ENCODE results near the gene OGFRL1.

The OGFRL1 gene

GRCh38 chr6:71292001-71292400 is 3.4 kb downstream of the OGFRL1 start:
- Histone ChIP-seq H2AFZ (ENCODE audit: low read depth, low read length, severe bottlenecking) (no peak overlapping the region), H3K4me3 (ENCODE audit: insufficient read depth, low read length, poor library complexity, severe bottlenecking) (no peak overlapping the region), H3K36me3 (ENCODE audit: low read length) (peaks cover 2% of the 10 kb centered on the region), H4K20me1 (ENCODE audit: low read depth, low read length) (no peaks in the 10 kb centered on the region), H3F3A (ENCODE audit: insufficient read depth) (peaks cover 10% of the 10 kb centered on the region), H3K27ac (ENCODE audit: low read depth, low read length) (no peak overlapping the region), H3K79me2 (ENCODE audit: insufficient read depth, low read length) (no peaks in the 10 kb centered on the region; the same call in 1 of the 2 replicates), H3K9me2 (replicated peaks; ENCODE audit: insufficient read depth, low read length) (no peaks in the 10 kb centered on the region), H3K4me2 (ENCODE audit: low read depth, low read length, poor library complexity, severe bottlenecking) (no peak overlapping the region), H3K9me3 (ENCODE audit: insufficient read depth, low read length) (no peaks in the 10 kb centered on the region), H3K27me3 (ENCODE audit: low read length) (no peaks in the 10 kb centered on the region), H3K9ac (ENCODE audit: low read length) (no peak overlapping the region)
- TF ChIP-seq CTCF (IDR thresholded peaks at IDR 0.05; ENCODE audit: insufficient read depth, low read length, poor library complexity, severe bottlenecking) (no peak), EZH2phosphoT487 (conservative IDR thresholded peaks at IDR 0.05; ENCODE audit: low read length) (no peak)

- no peaks in the 10 kb centered on the region for H3K27me3 ChIP-seq (ENCODE audit: low read length)
- no peaks in the 10 kb centered on the region; the same call in 1 of the 2 replicates for H3K79me2 ChIP-seq (ENCODE audit: insufficient read depth, low read length)
- H3K9me3 ChIP-seq (ENCODE audit: insufficient read depth, low read length) = no peaks in the 10 kb centered on the region
- TF ChIP-seq EZH2phosphoT487 (conservative IDR thresholded peaks at IDR 0.05; ENCODE audit: low read length) (no peak), CTCF (IDR thresholded peaks at IDR 0.05; ENCODE audit: insufficient read depth, low read length, poor library complexity, severe bottlenecking) (no peak)
- H3K4me2 ChIP-seq (ENCODE audit: low read depth, low read length, poor library complexity, severe bottlenecking) = no peak overlapping the region
- no peaks in the 10 kb centered on the region for H3K9me2 ChIP-seq (replicated peaks; ENCODE audit: insufficient read depth, low read length)
- no peak overlapping the region for H3K4me3 ChIP-seq (ENCODE audit: insufficient read depth, low read length, poor library complexity, severe bottlenecking)
- no peak overlapping the region for H3K9ac ChIP-seq (ENCODE audit: low read length)
- no peak overlapping the region for H3K27ac ChIP-seq (ENCODE audit: low read depth, low read length)
- peaks cover 4% of the 10 kb centered on the region for H3K36me3 ChIP-seq (ENCODE audit: low read length)
- H4K20me1 ChIP-seq (ENCODE audit: low read depth, low read length) = no peaks in the 10 kb centered on the region
- no peak overlapping the region for H2AFZ ChIP-seq (ENCODE audit: low read depth, low read length, severe bottlenecking)
- no peaks in the 10 kb centered on the region for H3F3A ChIP-seq (ENCODE audit: insufficient read depth)
Measured at GRCh38 chr6:71294121-71294523, 5.5 kb downstream of the OGFRL1 start.

- no peak for TF ChIP-seq EZH2phosphoT487 (conservative IDR thresholded peaks at IDR 0.05; ENCODE audit: low read length)
- no peak for TF ChIP-seq CTCF (IDR thresholded peaks at IDR 0.05; ENCODE audit: insufficient read depth, low read length, poor library complexity, severe bottlenecking)
- Histone ChIP-seq H3K36me3 (ENCODE audit: low read length) (peaks cover 4% of the 10 kb centered on the region; the same call in 1 of the 2 replicates), H3F3A (ENCODE audit: insufficient read depth) (no peaks in the 10 kb centered on the region), H3K27ac (ENCODE audit: low read depth, low read length) (no peak overlapping the region), H3K79me2 (ENCODE audit: insufficient read depth, low read length) (no peaks in the 10 kb centered on the region), H2AFZ (ENCODE audit: low read depth, low read length, severe bottlenecking) (no peak overlapping the region), H3K27me3 (ENCODE audit: low read length) (no peaks in the 10 kb centered on the region), H3K4me2 (ENCODE audit: low read depth, low read length, poor library complexity, severe bottlenecking) (no peak overlapping the region), H4K20me1 (ENCODE audit: low read depth, low read length) (no peaks in the 10 kb centered on the region), H3K9me2 (replicated peaks; ENCODE audit: insufficient read depth, low read length) (no peaks in the 10 kb centered on the region), H3K9me3 (ENCODE audit: insufficient read depth, low read length) (no peaks in the 10 kb centered on the region), H3K4me3 (ENCODE audit: insufficient read depth, low read length, poor library complexity, severe bottlenecking) (no peak overlapping the region), H3K9ac (ENCODE audit: low read length) (no peak overlapping the region)
Measured at GRCh38 chr6:71298459-71298858, 9.8 kb downstream of the OGFRL1 start.

Measured in SU-DHL-6 (cell line).